Stimulated activated CD8-positive, alpha-beta memory T cell treated with anti-CD3 and anti-CD28 coated beads, Interleukin-7, amount 100 ng/mL, for 48 hours (primary cell): ENCODE results near the gene CCDC126.
A peak's percentile ranks its signal among the peaks of the same experiment; 100 is the strongest.
"Not testable (repeated sequence)": the region's sequence is repeated elsewhere in the genome, so short reads cannot be mapped to it uniquely, and the experiment has no call there.

Source experiments
- DNase-seq, 2 donors: peaks; one replicate each; pipeline ENCODE4 v3.0.0-alpha.2; 2020; ENCODE audit warnings: low read depth in 1 of 2; ENCODE audit errors: extremely low read depth in 1 of 2

The CCDC126 gene

DNA sequence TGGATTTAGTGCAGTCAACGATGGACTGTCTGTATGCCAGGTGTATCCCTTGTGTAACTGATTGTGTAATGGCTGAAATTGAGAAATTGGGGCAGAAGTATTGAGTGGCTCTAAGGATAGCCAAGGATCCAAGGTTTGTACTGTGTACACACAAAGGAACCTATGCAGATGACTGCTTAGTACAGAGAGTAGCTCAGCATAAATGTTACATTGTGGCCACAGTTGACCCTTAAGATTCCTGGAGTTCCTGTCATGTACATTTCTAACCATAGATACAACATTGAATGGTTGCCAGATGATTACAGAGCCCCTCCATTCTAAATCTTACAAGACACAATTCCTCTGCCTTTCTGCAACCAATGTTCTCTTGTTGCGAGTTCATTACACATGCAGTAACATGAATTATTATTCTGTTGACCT, 25.3 kb downstream of the CCDC126 start:
- DNase-seq, result no peak

DNA sequence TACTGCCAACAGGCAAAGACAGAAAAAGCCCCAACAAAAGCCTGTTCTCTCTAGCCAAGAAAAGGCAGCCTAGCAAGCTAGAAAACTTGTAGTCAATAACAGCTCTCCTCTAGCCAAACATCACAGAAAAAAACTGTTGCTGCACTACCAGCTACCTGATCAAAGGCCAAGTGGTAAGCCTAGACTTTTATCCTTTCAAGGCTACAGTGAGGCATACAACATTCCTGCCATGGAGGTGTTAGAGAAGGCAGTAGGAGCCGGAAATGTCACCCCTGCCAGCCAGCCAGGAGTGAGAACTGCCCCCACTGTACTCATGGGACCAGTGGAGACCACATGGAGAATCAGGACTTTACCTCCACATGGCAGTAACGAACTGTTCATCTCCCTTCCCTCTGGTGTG, 31.2 kb downstream of the CCDC126 start:
- DNase-seq, result no peak

DNA sequence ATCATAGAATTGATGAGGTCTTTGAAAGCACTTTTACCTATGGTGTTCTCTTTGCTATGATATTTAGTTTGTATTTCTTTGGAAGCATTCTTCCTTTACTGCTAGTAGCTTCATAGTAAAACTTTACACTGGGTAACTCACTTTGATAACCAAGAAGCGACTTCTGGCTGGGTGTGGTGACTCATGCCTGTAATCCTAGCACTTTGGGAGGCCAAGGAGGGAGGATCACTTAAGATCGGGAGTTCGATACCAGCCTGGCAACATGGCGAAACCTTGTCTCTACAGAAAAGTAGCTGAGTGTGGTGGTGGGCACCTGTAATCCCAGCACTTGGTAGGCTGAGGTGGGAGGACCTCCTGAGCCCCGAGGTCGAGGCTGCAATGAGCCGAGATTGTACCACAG, 36.2 kb downstream of the CCDC126 start:
- no peak for DNase-seq

DNA sequence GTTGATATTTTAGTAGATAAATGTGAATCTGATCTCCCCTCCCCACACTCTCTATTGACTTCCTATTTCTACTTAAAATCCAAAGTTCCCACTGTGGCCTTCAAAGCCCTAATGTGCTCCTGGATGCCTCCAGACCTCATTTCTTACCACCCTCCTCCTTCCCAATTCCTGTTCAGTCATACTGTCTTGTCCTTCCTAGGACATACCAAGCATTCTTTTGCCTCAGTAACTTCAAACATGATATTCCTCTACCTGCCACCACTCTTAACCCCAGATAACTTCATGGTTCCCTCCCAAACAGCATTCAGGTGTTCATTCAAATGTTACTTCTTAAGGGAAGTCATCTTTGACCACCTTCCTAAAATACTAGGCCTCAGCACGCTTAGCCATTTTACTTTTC, 48.6 kb downstream of the CCDC126 start:
- no peak for DNase-seq

DNA sequence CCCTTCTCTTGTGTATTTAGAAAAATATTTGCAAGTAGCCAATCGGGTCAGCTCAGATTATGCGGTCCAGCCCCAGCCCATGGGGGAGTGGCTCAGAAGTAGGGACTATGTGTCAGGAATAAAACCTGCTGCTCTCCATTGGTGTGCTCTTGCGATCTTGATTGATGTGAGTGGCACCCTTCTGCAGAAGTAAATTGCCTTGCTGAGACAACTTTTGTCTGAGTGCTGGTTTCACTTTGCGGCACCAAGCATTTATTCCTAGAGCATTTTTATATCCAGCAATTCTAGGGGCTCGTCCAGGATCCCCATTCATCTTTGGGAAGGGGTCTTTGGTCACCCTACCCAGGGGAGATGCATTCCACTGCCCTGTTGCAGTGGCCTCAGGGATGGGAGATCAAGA, 56.8 kb downstream of the CCDC126 start:
- no peak for DNase-seq

DNA sequence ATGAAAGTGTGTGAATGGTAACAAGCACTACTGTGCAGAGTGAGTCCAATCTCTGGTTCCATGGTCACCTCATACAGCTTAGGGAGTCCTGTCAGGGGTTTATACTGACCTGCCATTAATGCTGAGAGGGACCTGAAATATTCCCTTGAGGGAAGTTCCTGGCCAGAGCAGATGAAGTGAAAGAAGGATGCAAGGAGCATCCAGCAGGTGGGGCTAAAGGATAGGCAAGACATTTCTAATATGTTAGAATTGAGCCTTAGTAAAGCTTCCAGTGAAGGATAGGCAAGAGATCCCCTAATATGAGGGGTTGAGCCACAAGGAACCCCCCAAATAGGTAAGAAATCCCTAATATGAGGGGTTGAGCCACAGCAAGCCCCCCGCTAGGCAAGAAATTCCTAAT, 57.3 kb downstream of the CCDC126 start:
- DNase-seq, result no peak

DNA sequence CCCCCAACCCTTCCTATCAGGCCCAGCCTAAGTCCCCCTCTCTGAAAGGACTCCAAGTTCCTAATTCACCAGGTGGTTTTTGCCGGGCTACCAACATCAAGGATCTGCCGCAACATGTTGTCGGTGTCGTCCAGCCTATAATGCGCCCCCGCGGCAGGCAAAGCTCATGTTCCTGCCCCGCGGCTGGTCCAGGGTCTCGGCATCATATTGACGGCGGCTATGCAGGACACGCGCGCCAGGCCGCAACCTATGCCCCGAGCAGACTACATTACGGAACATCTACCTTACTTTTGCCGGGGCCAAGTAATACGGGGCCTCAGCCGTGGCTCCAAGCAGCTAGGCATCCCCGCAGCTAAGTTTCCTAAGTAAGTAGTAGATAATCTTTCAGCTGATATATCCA, 58.3 kb downstream of the CCDC126 start:
- no peak for DNase-seq

DNA sequence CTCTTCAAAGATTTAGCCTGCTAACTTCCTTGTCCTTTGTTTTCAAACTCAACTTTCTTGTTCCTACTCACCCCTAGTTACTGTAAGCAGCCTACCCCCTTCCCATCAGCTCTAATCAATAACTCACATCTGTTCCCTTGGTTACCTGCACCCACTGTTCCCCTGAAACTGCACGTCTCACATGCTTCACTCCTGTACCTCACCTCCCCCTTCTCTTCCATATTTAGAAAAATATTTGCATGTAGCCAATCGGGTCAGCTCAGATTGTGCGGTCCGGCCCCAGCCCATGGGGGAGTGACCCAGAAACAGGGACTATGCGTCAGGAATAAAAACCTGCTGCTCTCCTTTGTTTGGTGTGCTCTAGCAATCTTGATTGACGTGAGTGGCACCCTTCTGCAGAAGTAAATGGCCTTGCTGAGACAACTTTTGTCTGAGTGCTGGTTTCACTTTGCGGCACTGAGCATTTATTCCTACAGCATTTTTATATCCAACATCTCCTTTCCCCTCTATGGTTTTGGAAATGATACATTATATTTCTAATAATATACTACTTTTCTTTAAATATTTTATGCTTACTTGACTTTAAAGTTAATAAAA, 61.7 kb downstream of the CCDC126 start:
- no peak for DNase-seq

DNA sequence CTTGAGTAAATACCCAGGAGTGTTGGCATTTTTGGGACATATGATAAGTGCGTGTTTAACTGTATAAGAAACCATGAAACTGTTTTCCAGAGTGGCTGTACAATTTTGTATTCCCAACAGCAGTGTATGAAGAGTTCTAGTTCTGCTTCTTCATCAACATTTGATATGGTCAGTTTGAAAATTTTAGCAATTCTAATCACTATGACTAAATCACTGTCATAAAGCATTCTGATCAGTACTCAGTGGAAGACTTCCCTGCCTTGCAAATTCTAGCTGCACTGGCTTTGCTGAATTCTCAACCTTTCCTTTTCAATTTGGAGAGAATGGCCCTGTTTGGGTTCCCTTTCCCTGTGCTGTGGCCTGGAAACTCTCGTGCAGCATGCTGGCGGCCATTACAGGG, 64.2 kb downstream of the CCDC126 start:
- DNase-seq, result no peak

DNA sequence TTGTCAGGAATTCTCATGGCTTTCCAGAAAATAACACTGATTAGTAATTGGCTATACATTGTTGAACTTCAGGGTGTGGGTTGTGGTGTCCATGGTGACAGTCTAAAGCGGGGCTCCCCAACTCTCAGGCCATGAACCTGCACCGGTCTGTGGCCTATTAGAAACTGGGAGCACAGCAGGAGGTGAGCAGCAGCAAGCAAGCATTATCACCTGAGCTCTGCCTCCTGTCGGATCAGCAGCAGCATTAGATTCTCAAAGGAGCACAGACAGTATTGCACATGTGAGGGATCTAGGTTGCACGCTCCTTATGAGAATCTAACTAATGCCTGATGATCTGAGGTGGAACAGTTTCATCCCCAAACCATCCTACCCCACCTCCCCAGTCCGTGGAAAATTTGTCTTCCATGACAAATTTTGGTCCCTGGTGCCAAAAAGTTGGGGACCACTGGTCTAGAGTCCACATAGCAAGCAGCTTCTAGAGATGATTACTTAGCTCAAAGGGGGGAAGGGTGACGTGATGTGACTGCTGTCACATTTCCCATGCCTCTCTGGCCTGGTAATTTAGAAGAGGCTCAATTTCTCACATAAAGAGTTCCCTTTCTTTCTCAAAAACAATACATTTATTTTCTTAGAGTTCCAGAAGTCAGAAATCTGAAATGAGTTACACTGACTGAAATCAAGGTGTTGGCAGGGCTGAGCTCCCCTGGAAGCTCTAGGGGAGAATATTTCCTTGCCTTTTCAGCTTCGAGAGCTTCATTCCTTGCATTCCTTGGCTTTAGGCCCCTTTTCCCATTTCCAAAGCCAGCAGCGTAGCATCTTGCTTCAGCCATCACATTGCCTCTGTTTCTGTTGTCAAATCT, 65.2 kb downstream of the CCDC126 start:
- DNase-seq, result no peak

DNA sequence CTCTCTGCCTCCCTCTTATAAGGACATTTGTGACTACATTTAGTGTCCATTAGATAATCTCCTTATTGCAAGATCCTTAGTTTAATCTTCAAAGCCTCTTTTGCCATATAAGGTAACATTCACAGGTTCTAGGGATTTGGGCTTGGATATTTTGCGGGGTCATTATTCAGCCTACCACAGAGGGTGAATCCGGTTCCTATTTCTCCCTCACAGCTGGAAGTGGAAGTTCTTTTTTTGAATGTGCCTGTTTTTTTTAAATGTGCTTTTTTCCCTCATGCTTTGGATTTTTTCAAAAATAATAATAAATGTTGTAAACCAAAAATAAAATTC, 65.8 kb downstream of the CCDC126 start:
- DNase-seq, result no peak

DNA sequence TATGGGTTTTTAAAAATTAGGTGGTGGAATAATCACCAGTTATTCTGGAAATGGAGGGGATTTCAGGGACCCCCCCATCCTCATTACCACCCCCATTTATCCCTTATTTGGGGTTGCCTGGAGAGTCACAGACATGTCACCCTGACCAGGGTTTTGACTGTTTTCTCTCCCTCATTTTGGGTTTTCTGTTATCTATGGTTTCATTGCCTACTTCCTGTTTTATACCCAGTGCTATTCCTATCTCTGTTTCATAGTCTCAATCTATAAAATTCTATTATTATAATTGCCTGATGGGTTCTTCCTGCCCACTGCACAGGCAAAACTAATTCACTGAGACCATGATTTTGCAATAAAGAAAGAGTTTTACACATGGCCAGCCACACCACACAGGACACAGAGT, 66.9 kb downstream of the CCDC126 start:
- DNase-seq, result no peak

DNA sequence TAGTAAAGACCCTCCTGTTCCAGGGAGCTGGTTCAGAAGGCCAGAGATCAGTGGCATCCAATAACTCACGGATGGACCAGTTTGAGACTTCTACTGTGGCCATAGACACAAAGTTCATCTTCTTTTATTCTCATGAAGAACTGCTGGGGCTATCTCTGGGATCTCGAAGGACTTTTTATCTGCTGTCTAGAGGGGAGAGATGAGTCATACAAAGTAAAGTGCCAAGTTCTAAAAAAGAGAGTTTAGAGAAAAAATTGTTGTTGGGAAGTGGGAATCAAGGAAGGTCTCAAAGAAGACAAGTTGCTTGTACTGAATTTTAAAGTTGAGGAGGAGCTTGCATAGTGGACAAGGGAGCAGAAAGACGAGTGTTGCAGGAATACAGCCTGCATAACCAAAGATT, 74.9 kb downstream of the CCDC126 start:
- DNase-seq, result no peak

DNA sequence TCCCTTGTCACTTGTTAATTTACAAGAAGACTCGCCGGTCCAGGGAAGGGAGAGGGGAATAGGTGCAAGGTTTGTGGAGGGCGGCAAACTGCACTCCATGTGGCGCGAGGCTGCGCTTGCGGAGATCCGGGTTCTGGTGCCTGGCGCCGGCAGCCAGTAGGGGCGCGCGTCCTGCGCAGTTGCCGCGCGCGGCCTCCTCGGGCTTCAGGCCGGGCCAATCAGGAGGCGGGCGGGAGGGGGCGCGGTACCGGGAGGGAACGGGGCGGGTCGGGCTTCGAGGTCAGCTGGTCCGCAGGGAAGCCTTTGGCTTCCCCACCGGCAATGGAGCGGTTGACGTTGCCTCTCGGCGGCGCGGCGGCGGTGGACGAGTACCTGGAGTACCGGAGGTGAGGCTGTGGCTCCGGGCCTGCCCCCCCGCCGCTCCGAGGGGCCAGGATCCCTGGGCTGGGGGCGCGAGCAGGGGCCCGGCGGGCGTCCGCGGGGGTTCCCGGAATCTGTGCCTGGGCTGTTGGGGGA, 82.8 kb downstream of the CCDC126 start, which contains the start of gene FAM221A:
FAM221A (plus strand) TSS at position 302 of the 516 bp plus-strand sequence; CDS start at position 322, 20 bp downstream.
- DNase-seq, result peak; percentile 61 to 72

DNA sequence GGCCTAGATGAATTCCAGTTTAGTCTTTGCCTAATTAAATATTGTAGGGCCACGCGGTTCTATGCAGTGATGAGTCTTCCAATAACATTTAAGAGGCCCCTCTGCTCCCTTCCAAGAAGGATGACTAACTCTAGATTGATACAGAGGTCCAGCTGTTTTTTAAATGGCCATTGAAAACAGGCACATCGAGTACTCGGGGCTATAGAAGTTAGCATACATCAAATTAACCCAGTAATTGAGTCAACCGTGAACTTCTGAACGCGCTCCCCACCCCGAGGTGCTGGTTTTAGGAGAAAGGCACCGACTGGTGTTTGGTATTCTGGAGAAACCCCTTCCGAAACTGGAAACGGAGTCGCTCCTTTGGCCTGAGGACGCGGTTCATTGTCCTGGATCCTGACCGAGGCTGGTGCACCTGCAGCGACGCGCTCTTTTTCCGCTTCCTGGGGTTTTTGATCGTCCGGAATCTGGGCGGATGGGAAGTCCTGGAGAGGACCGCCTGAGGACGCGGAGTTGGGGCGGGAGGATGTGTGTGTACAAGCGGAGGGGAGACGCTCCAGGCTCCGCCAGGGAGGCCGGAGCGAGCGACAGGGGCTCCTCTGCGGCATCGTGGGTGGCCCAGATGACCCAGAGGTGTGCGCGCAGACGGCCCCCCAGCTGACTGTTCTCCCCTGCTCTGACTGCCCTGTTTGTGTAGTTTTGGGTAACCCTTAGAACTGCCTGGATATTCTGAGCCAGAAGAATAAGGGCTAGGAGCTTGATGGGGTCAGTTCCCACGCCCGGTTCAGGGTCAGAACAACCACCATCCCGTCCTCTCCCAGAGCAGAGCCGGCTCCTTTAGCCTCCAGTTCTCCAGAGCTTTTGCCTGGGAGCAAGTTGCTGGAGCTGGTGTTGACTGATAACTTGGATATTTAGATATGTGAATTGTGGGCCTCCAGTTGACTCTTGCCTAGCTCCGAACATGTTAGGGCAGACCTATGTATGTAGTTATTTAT, 83.5 kb downstream of the CCDC126 start:
- peak in 1 of 2 donors; percentile 32 for DNase-seq

DNA sequence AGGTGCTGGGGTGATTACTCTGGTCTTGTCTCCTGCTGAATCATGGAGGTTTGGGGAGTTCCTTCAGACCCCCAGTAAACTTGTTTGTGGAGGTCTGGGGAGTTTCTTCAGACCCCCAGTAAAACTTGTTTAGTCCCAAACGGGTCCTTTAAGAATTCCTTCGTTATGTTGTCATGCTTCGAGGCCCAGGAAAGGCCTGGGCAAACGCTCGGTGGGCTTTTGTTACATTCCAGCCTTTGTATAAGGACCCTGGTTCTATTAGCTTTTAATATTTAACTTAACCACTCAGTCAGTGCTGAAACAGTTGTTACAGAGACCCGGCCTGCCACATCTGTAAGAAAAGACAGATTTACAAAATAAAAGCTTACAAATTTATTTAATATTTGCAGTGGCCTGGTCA, 86.9 kb downstream of the CCDC126 start:
- not testable (repeated sequence) for DNase-seq

DNA sequence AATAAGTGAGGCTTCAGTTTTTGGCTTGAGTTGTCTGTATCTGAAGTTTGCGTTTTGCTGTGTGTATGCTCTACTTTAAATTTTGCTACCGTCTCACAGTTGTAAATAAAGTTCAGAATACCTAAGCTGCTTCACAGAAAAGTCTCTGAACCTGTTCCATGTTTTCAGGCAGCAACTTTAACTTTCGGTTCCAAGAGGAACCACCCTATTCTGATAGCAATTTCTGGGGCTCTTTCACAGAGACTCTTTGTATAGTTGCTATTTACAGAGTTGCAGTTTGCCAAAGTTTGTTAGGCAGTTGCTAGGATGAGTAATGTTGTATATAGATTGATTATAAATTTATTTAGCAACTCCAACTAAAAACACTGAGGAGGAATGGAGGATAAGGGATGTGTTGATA, 88.5 kb downstream of the CCDC126 start:
- DNase-seq, result no peak

DNA sequence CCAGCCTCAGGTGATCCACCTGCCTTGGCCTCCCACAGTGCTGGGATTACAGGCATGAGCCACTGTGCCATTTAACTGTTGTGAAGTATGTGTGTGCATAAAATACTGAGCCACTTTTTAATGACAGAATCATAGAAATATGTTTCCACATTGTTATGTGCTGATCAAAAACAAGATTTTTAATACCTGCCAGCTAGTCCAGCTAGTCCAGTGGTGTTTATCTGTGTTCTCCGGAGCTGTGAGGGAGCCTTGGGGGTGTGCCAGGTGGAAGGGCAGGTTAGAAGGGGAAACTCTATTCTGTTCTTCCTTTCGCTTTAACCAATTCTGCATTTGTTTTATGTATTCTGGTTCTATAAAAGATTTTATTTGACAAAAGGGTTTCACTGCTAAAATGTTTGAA, 89.8 kb downstream of the CCDC126 start:
- DNase-seq, result no peak

DNA sequence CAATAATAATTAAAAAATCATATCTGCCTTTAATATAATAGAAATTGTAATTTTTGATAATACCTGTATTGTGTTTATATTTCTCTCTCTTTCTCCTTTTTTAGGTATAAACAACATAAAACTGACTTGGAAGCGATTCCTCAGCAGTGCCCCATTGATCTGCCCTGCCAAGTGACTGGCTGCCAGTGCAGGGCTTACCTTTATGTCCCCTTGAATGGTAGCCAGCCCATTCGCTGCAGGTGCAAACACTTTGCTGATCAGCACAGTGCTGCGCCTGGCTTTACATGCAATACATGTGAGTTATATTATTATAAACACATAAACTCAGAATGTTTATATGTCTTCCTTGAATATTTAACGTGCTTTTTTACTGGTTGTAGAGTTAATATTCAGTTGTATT, 92.0 kb downstream of the CCDC126 start:
- no peak for DNase-seq

DNA sequence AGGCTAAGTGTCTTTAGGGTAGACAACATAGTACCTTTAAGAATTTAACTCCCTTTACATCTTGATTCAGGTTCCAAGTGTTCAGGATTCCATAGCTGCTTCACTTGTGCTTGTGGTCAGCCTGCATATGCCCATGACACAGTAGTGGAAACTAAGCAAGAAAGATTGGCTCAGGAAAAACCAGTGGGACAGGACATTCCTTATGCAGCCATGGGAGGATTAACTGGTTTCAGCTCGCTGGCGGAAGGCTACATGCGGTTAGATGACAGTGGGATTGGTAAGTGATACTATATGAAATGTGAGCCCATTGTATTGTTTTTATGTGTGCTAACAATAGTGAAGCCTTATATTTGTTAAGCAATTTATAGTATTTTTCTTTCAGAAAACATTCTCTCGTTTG, 94.1 kb downstream of the CCDC126 start:
- DNase-seq, result no peak

DNA sequence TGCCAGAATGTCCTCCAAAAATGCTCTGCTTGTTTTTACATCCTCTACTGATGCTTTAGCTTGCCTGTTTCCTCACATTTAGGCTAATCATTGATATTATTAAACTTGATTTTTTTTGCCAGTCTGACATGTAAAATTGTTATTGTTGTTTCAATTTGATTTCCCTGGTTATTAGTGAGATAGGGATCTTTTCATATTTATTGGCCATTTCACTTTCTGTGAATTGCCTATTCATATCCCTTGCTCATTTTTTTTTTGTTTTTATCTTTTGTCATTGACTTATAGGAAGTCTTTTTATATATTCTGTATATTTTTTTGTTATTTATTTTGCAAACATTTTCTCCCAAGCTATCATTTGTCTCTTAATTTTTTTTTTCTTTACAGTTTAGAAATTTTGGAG, 96.0 kb downstream of the CCDC126 start:
- no peak for DNase-seq
